GM12874 (cell line): ENCODE data around the gene EPHB1.

Experiments
- TF ChIP-seq, protein P1 (sequence below): IDR thresholded peaks from 2 replicates; pipeline ENCODE4 v1.5.1; 2011; ENCODE audit warnings: low read depth, mild to moderate bottlenecking, control low read depth, low read length, moderate library complexity; ENCODE audit not compliant: insufficient read depth

EPHB1 gene

DNA sequence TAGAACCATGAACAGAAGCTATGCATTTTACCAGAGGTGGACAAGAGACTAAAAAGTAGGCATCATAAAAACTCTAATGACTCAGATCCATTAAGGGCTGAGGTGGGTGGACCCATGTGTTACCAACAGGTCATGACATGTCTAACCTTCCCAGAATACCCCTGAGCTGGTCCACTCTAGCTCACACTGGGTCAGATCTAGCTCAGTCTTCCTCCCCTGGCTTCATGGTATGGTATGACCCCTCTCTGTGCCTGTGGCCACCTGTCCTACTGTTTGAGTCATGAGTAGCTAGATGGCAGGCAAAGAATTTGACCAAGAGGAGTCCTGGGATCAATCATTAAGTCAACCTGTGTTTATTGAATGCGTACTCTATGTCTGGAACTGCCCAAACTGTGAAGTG, 340.4 kb downstream of the EPHB1 start:
- TF ChIP-seq, protein P1, sequence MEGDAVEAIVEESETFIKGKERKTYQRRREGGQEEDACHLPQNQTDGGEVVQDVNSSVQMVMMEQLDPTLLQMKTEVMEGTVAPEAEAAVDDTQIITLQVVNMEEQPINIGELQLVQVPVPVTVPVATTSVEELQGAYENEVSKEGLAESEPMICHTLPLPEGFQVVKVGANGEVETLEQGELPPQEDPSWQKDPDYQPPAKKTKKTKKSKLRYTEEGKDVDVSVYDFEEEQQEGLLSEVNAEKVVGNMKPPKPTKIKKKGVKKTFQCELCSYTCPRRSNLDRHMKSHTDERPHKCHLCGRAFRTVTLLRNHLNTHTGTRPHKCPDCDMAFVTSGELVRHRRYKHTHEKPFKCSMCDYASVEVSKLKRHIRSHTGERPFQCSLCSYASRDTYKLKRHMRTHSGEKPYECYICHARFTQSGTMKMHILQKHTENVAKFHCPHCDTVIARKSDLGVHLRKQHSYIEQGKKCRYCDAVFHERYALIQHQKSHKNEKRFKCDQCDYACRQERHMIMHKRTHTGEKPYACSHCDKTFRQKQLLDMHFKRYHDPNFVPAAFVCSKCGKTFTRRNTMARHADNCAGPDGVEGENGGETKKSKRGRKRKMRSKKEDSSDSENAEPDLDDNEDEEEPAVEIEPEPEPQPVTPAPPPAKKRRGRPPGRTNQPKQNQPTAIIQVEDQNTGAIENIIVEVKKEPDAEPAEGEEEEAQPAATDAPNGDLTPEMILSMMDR = no peak

DNA sequence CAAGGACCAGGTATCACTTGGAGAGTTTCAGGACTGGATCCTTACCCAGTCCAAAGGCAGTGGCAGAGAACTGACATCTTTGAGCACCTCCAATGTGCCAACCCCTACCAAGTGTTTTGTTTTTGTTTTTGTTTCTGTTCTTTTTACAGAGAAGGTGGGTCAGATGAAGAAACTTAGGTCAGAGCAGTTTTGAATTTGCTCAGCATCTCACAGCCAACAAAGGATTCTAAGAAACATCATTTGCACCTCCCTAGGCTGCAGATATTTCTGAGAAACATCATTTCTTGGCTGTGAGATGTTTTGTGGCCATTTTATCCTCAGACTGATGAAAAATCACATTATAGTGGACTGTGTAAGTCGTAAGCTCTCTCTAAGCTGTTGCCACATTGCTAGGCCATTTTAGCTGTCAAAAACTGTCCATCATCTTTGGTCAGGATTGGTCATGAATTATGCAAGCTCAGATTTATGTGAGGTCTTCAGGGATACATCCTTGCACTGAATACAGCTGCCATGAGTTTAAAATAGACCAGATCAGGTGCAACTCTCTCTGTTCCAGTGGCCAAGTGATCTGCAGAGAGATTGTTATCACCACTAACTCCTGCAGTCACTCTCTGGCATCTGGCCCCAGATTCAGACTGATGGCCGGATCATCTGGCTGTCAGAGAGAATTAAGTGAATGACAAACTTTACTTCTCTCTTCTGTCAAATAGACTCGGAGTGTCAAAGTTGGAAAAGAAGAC, 341.5 kb downstream of the EPHB1 start:
- TF ChIP-seq, protein P1 = no peak

DNA sequence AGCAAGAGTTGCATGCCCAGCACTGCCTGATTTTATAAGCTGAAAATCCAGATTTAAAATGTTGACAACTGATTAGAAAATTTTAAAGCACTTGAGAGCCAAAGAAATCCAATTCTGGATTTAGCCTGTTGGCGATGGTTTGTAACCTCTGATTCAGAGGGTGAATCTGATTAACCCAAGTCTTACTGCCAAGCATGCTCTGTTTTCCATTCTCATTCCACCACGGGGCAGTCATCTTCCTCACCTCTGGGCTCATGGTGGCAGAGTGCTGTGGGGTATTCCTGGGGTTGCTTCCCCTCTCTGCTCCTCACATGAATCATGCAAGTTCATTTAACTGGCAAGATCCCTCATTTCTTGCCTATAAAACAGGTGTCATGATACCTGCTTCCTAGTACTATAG, 342.2 kb downstream of the EPHB1 start:
- TF ChIP-seq, protein P1 = no peak

DNA sequence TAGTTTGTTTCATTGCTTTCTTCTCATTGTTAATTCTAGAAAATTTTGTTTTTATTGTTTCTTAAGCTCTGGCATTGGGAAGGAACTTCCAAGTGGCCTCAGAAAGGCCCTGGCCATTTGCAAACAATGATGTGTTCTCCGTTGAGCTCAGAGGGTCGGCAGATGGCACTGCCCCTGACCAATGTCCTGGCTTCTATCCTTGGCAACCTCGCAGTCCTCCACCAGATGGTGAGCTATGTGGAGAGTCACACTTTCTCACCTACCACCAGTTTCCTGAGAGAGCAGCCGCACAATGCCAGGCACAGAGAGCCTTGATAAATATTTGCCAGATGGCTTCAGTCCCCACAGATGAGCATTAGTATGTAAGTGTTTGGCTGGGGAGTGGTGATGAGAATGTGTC, 343.7 kb downstream of the EPHB1 start:
- TF ChIP-seq, protein P1 = no peak

DNA sequence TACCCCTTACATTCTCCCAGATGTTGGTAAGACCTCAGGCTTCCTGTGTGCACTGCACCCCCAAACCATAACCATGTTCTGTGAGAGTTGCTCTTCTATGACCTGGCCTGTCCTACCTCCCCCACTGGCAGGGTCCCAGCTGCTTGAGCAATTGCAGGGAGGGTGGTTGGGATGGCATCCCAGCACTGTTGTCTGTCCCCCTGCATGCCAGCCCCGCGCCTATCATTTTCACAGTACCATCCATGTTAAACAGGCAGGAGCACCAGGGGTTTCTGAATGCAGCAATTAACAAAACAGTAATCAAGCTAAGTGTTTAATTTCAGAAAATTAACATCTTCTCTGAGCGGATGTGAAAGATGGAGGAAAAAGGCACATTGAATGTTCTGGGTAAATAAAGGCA, 345.5 kb downstream of the EPHB1 start:
- TF ChIP-seq, protein P1 = no peak

DNA sequence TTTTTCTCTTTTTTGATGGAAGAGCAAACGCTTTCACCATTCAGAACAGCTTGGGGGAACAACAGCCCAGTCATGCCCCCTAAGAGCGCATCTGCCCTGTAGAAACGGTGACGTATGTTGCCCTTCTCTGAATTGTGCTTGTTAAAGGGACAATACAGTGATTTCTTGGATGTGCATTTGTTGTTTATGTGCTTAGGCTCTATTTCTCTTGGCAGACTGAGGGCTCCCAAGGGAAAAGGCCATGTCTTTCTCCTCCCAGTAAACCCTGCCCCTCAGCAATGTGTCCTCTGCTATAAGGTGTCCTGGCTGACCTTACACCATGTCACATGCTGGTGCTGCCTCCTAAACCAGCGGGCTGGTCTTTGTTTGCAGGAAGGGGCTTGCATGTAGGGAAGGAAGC, 346.1 kb downstream of the EPHB1 start:
- TF ChIP-seq, protein P1 = no peak

DNA sequence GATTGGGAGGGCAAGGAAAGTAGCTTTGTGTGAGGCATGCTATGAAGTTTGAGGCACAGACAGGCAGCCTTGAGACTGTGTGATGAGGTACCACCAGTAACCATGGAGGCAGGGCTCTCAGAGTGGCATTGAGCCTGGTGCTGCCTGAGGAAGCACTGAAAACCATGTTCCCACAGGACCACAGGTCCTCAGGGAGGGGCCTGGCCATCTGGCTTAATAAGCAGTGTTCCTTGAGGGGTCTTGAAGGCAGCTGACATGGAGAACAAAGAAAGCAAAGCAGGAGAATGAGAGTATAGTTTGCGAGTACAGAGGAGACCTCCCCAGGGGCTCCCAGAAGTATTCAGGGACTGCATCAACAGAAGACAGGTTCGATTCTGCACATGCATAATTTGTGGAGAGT, 346.6 kb downstream of the EPHB1 start:
- TF ChIP-seq, protein P1 = no peak
